ENCODE measurements around the gene BSCL2.

DNA sequence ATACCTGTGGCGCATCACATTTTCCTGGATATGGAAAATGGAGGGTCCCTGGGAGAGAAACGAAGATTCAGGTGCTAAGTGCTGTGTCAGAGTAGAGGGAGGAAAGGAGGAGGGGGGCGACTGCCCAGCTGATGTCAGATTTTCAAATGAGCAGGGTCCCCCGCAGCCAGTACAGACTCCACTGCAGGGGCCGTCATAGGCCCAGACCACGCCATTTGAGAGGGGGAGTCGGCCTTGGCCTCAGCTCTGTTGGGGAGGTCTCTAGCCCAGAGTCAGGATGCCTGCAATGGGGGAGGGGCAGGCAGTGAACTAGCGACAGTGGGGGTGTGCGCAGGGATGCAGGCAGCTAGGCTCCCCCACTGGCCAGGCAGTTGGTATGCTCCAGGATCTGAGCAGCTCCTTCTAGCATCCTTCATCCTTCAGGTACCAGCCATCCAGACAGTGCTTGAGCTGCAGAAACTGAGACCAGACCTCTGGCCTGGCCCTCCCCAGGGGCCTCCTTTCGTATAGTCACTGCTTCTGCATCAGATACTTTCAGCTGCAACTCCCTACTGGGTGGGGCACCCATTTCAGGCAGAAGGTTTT, at the start of gene BSCL2, which contains the start of gene GNG3:
- TF ChIP-seq POLR2A (IDR thresholded peaks at IDR 0.05) (no peak), POLR2AphosphoS5 (IDR thresholded peaks at IDR 0.05) (no peak), EP300 (IDR thresholded peaks at IDR 0.05) (no peak)
- TF ChIP-seq, protein P1, sequence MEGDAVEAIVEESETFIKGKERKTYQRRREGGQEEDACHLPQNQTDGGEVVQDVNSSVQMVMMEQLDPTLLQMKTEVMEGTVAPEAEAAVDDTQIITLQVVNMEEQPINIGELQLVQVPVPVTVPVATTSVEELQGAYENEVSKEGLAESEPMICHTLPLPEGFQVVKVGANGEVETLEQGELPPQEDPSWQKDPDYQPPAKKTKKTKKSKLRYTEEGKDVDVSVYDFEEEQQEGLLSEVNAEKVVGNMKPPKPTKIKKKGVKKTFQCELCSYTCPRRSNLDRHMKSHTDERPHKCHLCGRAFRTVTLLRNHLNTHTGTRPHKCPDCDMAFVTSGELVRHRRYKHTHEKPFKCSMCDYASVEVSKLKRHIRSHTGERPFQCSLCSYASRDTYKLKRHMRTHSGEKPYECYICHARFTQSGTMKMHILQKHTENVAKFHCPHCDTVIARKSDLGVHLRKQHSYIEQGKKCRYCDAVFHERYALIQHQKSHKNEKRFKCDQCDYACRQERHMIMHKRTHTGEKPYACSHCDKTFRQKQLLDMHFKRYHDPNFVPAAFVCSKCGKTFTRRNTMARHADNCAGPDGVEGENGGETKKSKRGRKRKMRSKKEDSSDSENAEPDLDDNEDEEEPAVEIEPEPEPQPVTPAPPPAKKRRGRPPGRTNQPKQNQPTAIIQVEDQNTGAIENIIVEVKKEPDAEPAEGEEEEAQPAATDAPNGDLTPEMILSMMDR (IDR thresholded peaks at IDR 0.05) = no peak

Measured in gastroesophageal sphincter (tissue), 3 donors.